ENCODE data around the gene TUBGCP5.

DNA sequence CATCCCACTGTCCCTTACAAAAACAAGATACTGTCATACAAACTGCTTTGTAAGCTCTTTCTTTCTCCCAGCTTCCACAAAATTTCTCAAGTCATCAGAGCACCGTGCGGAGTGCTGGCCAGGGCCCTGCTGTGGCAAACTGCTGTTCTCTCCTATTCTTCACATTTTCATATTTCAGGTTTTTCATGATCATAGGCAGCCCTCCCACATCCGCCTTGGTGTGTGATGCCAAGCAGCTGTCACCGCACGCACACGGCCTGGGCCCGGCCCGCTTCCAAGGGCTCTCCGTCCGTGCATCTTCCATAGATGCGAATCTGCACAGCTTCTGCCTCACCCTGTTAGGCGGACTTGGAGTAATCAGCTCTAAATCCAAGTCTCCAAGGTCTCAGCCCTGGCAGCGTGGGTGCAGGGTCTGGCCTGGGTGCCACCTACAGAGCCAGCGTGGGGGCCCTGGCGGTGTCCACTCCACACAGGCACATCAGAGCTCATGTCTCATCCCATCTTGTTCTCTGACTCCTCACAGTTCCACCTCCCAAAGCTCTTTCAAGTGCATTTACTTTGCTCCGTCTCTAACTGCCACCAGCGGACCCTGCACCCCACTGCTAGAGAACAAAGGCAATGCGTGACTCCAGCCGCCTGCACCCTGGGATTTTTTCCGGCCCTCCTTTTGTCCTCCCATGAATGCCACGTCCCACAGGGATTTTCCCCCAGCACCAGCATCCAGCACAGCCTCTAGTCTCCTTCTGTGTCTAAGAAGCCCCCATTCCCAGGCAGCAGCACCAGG lies 86.4 kb downstream of the TUBGCP5 start:
- TF ChIP-seq, protein P1, sequence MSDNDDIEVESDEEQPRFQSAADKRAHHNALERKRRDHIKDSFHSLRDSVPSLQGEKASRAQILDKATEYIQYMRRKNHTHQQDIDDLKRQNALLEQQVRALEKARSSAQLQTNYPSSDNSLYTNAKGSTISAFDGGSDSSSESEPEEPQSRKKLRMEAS (IDR thresholded peaks at IDR 0.05; ENCODE audit: insufficient read depth, insufficient read length): no peak
- TF ChIP-seq, protein P2, sequence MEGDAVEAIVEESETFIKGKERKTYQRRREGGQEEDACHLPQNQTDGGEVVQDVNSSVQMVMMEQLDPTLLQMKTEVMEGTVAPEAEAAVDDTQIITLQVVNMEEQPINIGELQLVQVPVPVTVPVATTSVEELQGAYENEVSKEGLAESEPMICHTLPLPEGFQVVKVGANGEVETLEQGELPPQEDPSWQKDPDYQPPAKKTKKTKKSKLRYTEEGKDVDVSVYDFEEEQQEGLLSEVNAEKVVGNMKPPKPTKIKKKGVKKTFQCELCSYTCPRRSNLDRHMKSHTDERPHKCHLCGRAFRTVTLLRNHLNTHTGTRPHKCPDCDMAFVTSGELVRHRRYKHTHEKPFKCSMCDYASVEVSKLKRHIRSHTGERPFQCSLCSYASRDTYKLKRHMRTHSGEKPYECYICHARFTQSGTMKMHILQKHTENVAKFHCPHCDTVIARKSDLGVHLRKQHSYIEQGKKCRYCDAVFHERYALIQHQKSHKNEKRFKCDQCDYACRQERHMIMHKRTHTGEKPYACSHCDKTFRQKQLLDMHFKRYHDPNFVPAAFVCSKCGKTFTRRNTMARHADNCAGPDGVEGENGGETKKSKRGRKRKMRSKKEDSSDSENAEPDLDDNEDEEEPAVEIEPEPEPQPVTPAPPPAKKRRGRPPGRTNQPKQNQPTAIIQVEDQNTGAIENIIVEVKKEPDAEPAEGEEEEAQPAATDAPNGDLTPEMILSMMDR (IDR thresholded peaks at IDR 0.05; ENCODE audit: extremely low read depth in 1 of 2, insufficient read depth in 1 of 2, low read depth in 1 of 2, low read length in 2 of 2): no peak
- TF ChIP-seq POLR2A (IDR thresholded peaks at IDR 0.05; ENCODE audit: low read depth, low read length): no peak
- no peak for TF ChIP-seq EZH2 (IDR thresholded peaks at IDR 0.05; ENCODE audit: borderline replicate concordance, low read depth, low read length, severe bottlenecking)
- TF ChIP-seq POLR2AphosphoS5 (IDR thresholded peaks at IDR 0.05; ENCODE audit: insufficient read depth, low read depth, low read length): no peak
- TF ChIP-seq JUN (IDR thresholded peaks at IDR 0.05; ENCODE audit: borderline replicate concordance, insufficient read depth, insufficient read length, low read depth): no peak
- no peak for TF ChIP-seq FOS (IDR thresholded peaks at IDR 0.05; ENCODE audit: borderline replicate concordance, insufficient read depth, low read length)
- no peak for TF ChIP-seq MYC (IDR thresholded peaks at IDR 0.05; ENCODE audit: low read depth, low read length)
